ENCODE measurements around the gene PKD2L1. TPM values are rescaled to one million over a fixed set of nuclear protein-coding genes. Genes with fewer than 3 reads are reported as not detected.
"Not testable (repeated sequence)": the region's sequence is repeated elsewhere in the genome, so short reads cannot be mapped to it uniquely, and the experiment has no call there.

PKD2L1 gene
- total RNA-seq, 1 experiment from 2014 or later = not detected

DNA sequence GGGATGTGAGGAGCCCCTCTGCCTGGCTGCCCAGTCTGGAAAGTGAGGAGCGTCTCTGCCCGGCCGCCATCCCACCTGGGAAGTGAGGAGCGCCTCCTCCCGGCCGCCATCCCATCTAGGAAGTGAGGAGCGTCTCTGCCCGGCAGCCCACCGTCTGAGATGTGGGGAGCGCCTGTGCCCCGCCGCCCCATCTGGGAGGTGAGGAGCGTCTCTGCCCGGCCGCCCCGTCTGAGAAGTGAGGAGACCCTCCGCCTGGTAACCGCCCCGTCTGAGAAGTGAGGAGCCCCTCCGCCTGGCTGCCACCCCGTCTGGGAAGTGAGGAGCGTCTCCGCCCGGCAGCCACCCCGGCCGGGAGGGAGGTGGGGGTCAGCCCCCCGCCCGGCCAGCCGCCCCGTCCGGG lies 53.1 kb downstream of the PKD2L1 start:
- H3K9me3 ChIP-seq (ENCODE audit: control insufficient read depth, insufficient read depth, low read depth, low read length); DNase-seq (ENCODE audit: low read depth, low spot score); intact Hi-C loops (cut with micrococcal nuclease; ENCODE audit: unreplicated experiment); CTCF ChIA-PET; in situ Hi-C loops (cut with HindIII; ENCODE audit: low pct_unique_long_range_greater_than_20kb, low sequenced_read_pairs); H3K4me1 ChIP-seq (ENCODE audit: control insufficient read depth, insufficient read depth, low read length); ATAC-seq; BruUV-seq (replicated peaks); H3K27me3 ChIP-seq (ENCODE audit: control insufficient read depth, insufficient read depth, low read length); H3K27ac ChIP-seq (ENCODE audit: low read length); POLR2A ChIA-PET; H3K4me3 ChIP-seq (ENCODE audit: low read depth in 2 of 2, low read length in 2 of 2): not testable (repeated sequence)
- H3K36me3 ChIP-seq (ENCODE audit: control insufficient read depth, insufficient read depth, low read length) = peaks cover 17% of the 10 kb centered on the region

DNA sequence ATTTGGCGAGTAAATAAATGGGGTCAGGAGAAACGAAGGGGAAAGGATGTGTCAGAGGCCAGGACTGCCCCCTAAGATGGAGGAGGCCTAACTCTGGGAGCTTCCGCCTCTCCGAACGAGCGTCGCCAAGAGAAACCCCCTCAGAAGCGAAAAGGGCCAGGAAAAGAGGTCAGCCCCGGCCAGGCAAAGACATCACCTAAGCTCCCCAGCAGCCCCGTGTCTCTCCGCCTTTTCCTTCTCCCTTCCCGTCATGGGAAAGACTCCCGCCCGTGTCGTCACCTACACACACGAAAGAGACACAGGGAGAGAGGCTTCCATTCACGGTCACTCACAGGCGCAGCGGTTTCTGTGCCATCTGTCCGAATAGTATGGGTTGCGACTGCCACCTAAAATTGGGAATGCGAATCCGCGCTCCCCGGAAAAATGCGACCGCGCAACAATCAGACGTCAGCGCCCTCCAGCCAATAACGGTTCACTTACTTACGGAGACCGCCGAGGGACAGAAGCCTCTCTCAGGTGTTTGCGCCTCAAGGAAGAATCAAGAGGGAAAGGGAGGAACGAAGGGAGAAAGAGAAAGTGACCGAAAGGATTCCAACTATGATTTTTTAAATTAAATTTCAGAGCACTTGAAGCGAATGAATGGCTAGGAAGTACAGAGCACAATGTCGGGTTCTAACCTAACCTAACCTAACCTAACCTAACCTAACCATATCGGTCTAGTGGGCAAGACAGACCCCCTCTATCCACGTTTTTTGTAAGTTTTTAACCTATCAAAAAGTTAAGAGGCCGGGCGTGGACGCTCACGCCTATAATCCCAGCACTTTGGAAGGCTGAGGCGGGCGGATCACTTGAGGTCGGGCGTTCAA lies 62.6 kb downstream of the PKD2L1 start, which contains the start of gene CWF19L1:
CWF19L1 (minus strand) TSS at position 400 of the 866 bp plus-strand sequence; CDS start at position 355, 45 bp downstream.
- ChIA-PET POLR2A (no interaction called here), CTCF (no interaction called here)
- BruUV-seq (replicated peaks) = TSS peak; percentile 84
- H3K27ac ChIP-seq (ENCODE audit: low read length) = peak within 1 kb of the TSS; percentile 87
- H3K27me3 ChIP-seq (ENCODE audit: control insufficient read depth, insufficient read depth, low read length) = no peaks in the 10 kb centered on the region
- in situ Hi-C loops (cut with HindIII; ENCODE audit: low pct_unique_long_range_greater_than_20kb, low sequenced_read_pairs) (no loop called here), intact Hi-C loops (cut with micrococcal nuclease; ENCODE audit: unreplicated experiment) (no loop called here)
- TF ChIP-seq POLR2AphosphoS5 (IDR thresholded peaks at IDR 0.05; ENCODE audit: low read depth, low read length) (peak; percentile 82), TCF7L2 (IDR thresholded peaks at IDR 0.05; ENCODE audit: low read depth, low read length) (no peak), SIN3A (IDR thresholded peaks at IDR 0.05; ENCODE audit: borderline replicate concordance, insufficient read depth, low read depth, low read length) (peak; percentile 76; the same call in 1 of the 2 replicates)
- TF ChIP-seq, protein P1, sequence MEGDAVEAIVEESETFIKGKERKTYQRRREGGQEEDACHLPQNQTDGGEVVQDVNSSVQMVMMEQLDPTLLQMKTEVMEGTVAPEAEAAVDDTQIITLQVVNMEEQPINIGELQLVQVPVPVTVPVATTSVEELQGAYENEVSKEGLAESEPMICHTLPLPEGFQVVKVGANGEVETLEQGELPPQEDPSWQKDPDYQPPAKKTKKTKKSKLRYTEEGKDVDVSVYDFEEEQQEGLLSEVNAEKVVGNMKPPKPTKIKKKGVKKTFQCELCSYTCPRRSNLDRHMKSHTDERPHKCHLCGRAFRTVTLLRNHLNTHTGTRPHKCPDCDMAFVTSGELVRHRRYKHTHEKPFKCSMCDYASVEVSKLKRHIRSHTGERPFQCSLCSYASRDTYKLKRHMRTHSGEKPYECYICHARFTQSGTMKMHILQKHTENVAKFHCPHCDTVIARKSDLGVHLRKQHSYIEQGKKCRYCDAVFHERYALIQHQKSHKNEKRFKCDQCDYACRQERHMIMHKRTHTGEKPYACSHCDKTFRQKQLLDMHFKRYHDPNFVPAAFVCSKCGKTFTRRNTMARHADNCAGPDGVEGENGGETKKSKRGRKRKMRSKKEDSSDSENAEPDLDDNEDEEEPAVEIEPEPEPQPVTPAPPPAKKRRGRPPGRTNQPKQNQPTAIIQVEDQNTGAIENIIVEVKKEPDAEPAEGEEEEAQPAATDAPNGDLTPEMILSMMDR (IDR thresholded peaks at IDR 0.05) = no peak
- TF ChIP-seq, protein P2, sequence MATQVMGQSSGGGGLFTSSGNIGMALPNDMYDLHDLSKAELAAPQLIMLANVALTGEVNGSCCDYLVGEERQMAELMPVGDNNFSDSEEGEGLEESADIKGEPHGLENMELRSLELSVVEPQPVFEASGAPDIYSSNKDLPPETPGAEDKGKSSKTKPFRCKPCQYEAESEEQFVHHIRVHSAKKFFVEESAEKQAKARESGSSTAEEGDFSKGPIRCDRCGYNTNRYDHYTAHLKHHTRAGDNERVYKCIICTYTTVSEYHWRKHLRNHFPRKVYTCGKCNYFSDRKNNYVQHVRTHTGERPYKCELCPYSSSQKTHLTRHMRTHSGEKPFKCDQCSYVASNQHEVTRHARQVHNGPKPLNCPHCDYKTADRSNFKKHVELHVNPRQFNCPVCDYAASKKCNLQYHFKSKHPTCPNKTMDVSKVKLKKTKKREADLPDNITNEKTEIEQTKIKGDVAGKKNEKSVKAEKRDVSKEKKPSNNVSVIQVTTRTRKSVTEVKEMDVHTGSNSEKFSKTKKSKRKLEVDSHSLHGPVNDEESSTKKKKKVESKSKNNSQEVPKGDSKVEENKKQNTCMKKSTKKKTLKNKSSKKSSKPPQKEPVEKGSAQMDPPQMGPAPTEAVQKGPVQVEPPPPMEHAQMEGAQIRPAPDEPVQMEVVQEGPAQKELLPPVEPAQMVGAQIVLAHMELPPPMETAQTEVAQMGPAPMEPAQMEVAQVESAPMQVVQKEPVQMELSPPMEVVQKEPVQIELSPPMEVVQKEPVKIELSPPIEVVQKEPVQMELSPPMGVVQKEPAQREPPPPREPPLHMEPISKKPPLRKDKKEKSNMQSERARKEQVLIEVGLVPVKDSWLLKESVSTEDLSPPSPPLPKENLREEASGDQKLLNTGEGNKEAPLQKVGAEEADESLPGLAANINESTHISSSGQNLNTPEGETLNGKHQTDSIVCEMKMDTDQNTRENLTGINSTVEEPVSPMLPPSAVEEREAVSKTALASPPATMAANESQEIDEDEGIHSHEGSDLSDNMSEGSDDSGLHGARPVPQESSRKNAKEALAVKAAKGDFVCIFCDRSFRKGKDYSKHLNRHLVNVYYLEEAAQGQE (IDR thresholded peaks at IDR 0.05; ENCODE audit: insufficient read depth in 1 of 2, low read depth in 2 of 2, low read length in 1 of 2) = no peak
- peak within 1 kb of the TSS; percentile 92 to 95 for H3K4me3 ChIP-seq (ENCODE audit: low read depth in 2 of 2, low read length in 2 of 2)
- H3K9me3 ChIP-seq (ENCODE audit: control insufficient read depth, insufficient read depth, low read depth, low read length) = no peaks in the 10 kb centered on the region
- DNase-seq (ENCODE audit: low read depth, low spot score) (peak; percentile 66), ATAC-seq (peak; percentile 97)
- H3K36me3 ChIP-seq (ENCODE audit: control insufficient read depth, insufficient read depth, low read length) = peaks cover 4% of the 10 kb centered on the region; the same call in 1 of the 2 replicates
- no peaks in the 10 kb centered on the region; the same call in 1 of the 2 replicates for H3K4me1 ChIP-seq (ENCODE audit: control insufficient read depth, insufficient read depth, low read length)

Measured in Panc1 (cell line).